IMR-90 (cell line): ENCODE results near the gene ABCA10. TPM values are rescaled to one million over a fixed set of nuclear protein-coding genes. Genes with fewer than 3 reads are reported as not detected.

ENCODE experiments used
- ATAC-seq: fragments of 200-7000 bp; cut with Tn5 transposase; 2 replicates; pipeline ENCODE4 v1.9.1; 2020; ENCODE audit warnings: low read depth, mild to moderate bottlenecking, moderate library complexity
- BruUV-seq: library from RNA; stranded (reverse); fragments of 400-500 nt; replicated peaks from 2 replicates; lab custom pipeline; 2021; lab: Mats Ljungman, UMichigan
- CTCF ChIA-PET: fragments of 300-600 bp; formaldehyde crosslinking; extraction: SDS; loops from one replicate; lab custom pipeline; 2021; ENCODE audit warnings: antibody characterized with exemption; lab: Yijun Ruan, JAX
- POLR2A ChIA-PET: fragments of 300-600 bp; sonication (Branson Sonifier 250); formaldehyde crosslinking; loops from one replicate; lab custom pipeline; 2022; ENCODE audit warnings: antibody characterized with exemption; ENCODE audit not compliant: unreplicated experiment; lab: Charles Lee
- DNase-seq: peaks from one replicate; pipeline ENCODE4 v3.0.0; 2013
- H2AFZ ChIP-seq: replicated peaks from 2 replicates; pipeline ENCODE3; 2013; ENCODE audit warnings: low read length, mild to moderate bottlenecking; ENCODE audit not compliant: poor library complexity
- H2AK5ac ChIP-seq: 2 replicates; pipeline ENCODE4 v1.6.1; 2013; ENCODE audit warnings: low read depth, low read length, inconsistent platforms
- H2AK9ac ChIP-seq: replicated peaks from 2 replicates; pipeline ENCODE3; 2013; ENCODE audit warnings: mild to moderate bottlenecking, low read depth, low read length, moderate library complexity; ENCODE audit not compliant: poor library complexity
- H2BK120ac ChIP-seq: 2 replicates; pipeline ENCODE4 v1.6.1; 2013; ENCODE audit warnings: low read depth, low read length, inconsistent platforms
- H2BK15ac ChIP-seq: 3 replicates; pipeline ENCODE4 v1.6.1; 2013; ENCODE audit warnings: low read depth, low read length, inconsistent platforms
- H2BK20ac ChIP-seq: 2 replicates; pipeline ENCODE4 v1.6.1; 2013; ENCODE audit warnings: low read depth, mild to moderate bottlenecking, inconsistent platforms, low read length, moderate library complexity
- H2BK5ac ChIP-seq: 2 replicates; pipeline ENCODE4 v1.6.1; 2013; ENCODE audit warnings: mild to moderate bottlenecking, low read depth, low read length, inconsistent platforms; ENCODE audit not compliant: poor library complexity, severe bottlenecking
- H3K14ac ChIP-seq: replicated peaks from 2 replicates; pipeline ENCODE4 v1.6.1; 2013; ENCODE audit warnings: low read depth, low read length, inconsistent platforms
- H3K18ac ChIP-seq: 2 replicates; pipeline ENCODE4 v1.6.1; 2013; ENCODE audit warnings: low read depth, low read length, control low read depth
- H3K23ac ChIP-seq: 2 replicates; pipeline ENCODE4 v1.6.1; 2013; ENCODE audit warnings: low read depth, low read length, inconsistent platforms
- H3K27ac ChIP-seq: 2 replicates; pipeline ENCODE4 v1.5.1; 2013; ENCODE audit warnings: mild to moderate bottlenecking, control low read depth, low read length; ENCODE audit not compliant: insufficient read depth
- H3K27me3 ChIP-seq: 2 replicates; pipeline ENCODE4 v1.6.1; 2013; ENCODE audit warnings: low read length; ENCODE audit not compliant: control insufficient read depth, insufficient read depth
- H3K36me3 ChIP-seq: 2 replicates; pipeline ENCODE4 v1.6.1; 2013; ENCODE audit warnings: low read length, mixed read lengths; ENCODE audit not compliant: control insufficient read depth, insufficient read depth
- H3K4ac ChIP-seq: 2 replicates; pipeline ENCODE4 v1.6.1; 2013; ENCODE audit warnings: low read depth, low read length, inconsistent platforms
- H3K4me1 ChIP-seq: 2 replicates; pipeline ENCODE4 v1.6.1; 2013; ENCODE audit warnings: low read length, mixed read lengths; ENCODE audit not compliant: control insufficient read depth, insufficient read depth
- H3K4me2 ChIP-seq: 2 replicates; pipeline ENCODE4 v1.6.1; 2013; ENCODE audit warnings: low read depth, mild to moderate bottlenecking, control low read depth, low read length, moderate library complexity
- H3K4me3 ChIP-seq: 2 replicates; pipeline ENCODE4 v1.5.1; 2013; ENCODE audit warnings: low read depth, mild to moderate bottlenecking, control low read depth, low read length, moderate library complexity; ENCODE audit not compliant: insufficient read depth
- H3K56ac ChIP-seq: 2 replicates; pipeline ENCODE4 v1.6.1; 2013; ENCODE audit warnings: low read length, inconsistent platforms; ENCODE audit not compliant: insufficient read depth; ENCODE audit errors: extremely low read depth
- H3K79me1 ChIP-seq, 2 experiments: 2 replicates each; pipeline ENCODE4 v1.6.1; 2013; ENCODE audit warnings: low read length in 2 of 2, inconsistent platforms in 1 of 2, low read depth in 1 of 2
- H3K9ac ChIP-seq: 2 replicates; pipeline ENCODE4 v1.6.1; 2013; ENCODE audit warnings: low read depth, low read length, control low read depth
- H3K9me1 ChIP-seq: 2 replicates; pipeline ENCODE4 v1.6.1; 2013; ENCODE audit warnings: low read length, inconsistent platforms; ENCODE audit not compliant: insufficient read depth
- H3K9me3 ChIP-seq: 2 replicates; pipeline ENCODE4 v1.6.1; 2013; ENCODE audit warnings: low read length; ENCODE audit not compliant: control insufficient read depth, insufficient read depth
- H4K20me1 ChIP-seq: 2 replicates; pipeline ENCODE4 v1.6.1; 2013; ENCODE audit warnings: low read length, inconsistent platforms; ENCODE audit not compliant: insufficient read depth
- H4K5ac ChIP-seq: 2 replicates; pipeline ENCODE4 v1.6.1; 2013; ENCODE audit warnings: mild to moderate bottlenecking, low read depth, low read length, control low read depth
- H4K8ac ChIP-seq, 2 experiments: 2 replicates each; pipeline ENCODE4 v1.6.1; 2013; ENCODE audit warnings: low read depth in 2 of 2, low read length in 2 of 2, control low read depth in 1 of 2, inconsistent platforms in 1 of 2
- H4K91ac ChIP-seq: 2 replicates; pipeline ENCODE4 v1.6.1; 2013; ENCODE audit warnings: low read depth, low read length, inconsistent platforms; ENCODE audit not compliant: insufficient read depth
- BHLHE40 ChIP-seq: fragments of 150-350 bp; IDR thresholded peaks from 2 replicates; pipeline ENCODE4 v1.6.1; 2016; ENCODE audit warnings: mild to moderate bottlenecking, low read depth, low read length
- CEBPB ChIP-seq: IDR thresholded peaks from 2 replicates; pipeline ENCODE4 v1.6.1; 2012; ENCODE audit warnings: low read depth, low read length, improper control_type of control experiment
- CHD1 ChIP-seq: IDR thresholded peaks from 2 replicates; pipeline ENCODE4 v1.6.1; 2012; ENCODE audit warnings: low read depth, low read length, improper control_type of control experiment
- CTCF ChIP-seq: conservative IDR thresholded peaks from 2 replicates; pipeline ENCODE4 v1.5.1; 2012; ENCODE audit warnings: mild to moderate bottlenecking, low read depth, low read length, improper control_type of control experiment
- ELK1 ChIP-seq: fragments of 150-350 bp; IDR thresholded peaks from 2 replicates; pipeline ENCODE4 v1.6.1; 2016; ENCODE audit warnings: low read depth, mild to moderate bottlenecking, low read length, moderate library complexity, borderline replicate concordance
- FOS ChIP-seq: fragments of 150-350 bp; IDR thresholded peaks from 2 replicates; pipeline ENCODE4 v1.6.1; 2016; ENCODE audit warnings: low read depth, low read length
- MAFK ChIP-seq: IDR thresholded peaks from 2 replicates; pipeline ENCODE4 v1.6.1; 2012; ENCODE audit warnings: low read depth, low read length, improper control_type of control experiment
- MAZ ChIP-seq: IDR thresholded peaks from 2 replicates; pipeline ENCODE4 v1.6.1; 2012; ENCODE audit warnings: low read depth, mild to moderate bottlenecking, low read length, improper control_type of control experiment, moderate library complexity, borderline replicate concordance
- MXI1 ChIP-seq: IDR thresholded peaks from 2 replicates; pipeline ENCODE4 v1.6.1; 2012; ENCODE audit warnings: low read depth, mild to moderate bottlenecking, low read length, moderate library complexity, borderline replicate concordance
- NFE2L2 ChIP-seq: fragments of 150-350 bp; IDR thresholded peaks from 2 replicates; pipeline ENCODE4 v1.6.1; 2016; ENCODE audit warnings: low read depth, mild to moderate bottlenecking, low read length
- POLR2A ChIP-seq: IDR thresholded peaks from 2 replicates; pipeline ENCODE4 v1.6.1; 2012; ENCODE audit warnings: mild to moderate bottlenecking, low read depth, low read length
- RAD21 ChIP-seq: IDR thresholded peaks from 2 replicates; pipeline ENCODE4 v1.6.1; 2012; ENCODE audit warnings: low read length, improper control_type of control experiment
- RCOR1 ChIP-seq: IDR thresholded peaks from 2 replicates; pipeline ENCODE4 v1.6.1; 2012; ENCODE audit warnings: mild to moderate bottlenecking, low read length, improper control_type of control experiment; ENCODE audit not compliant: insufficient replicate concordance
- RFX5 ChIP-seq: IDR thresholded peaks from 2 replicates; pipeline ENCODE4 v1.8.0; 2012; ENCODE audit warnings: low read depth, mild to moderate bottlenecking, low read length, moderate library complexity
- SMC3 ChIP-seq: fragments of 150-350 bp; IDR thresholded peaks from 2 replicates; pipeline ENCODE4 v1.6.1; 2016; ENCODE audit warnings: low read depth, mild to moderate bottlenecking, antibody characterized with exemption, low read length, moderate library complexity
- USF2 ChIP-seq: fragments of 150-350 bp; IDR thresholded peaks from 2 replicates; pipeline ENCODE4 v1.6.1; 2017; ENCODE audit warnings: mild to moderate bottlenecking, antibody characterized with exemption, low read length, low read depth
- dilution Hi-C: fragments of 300-500 bp; cut with HindIII; formaldehyde crosslinking; loops from one replicate; pipeline ENCODE4 v1.14.3; 2018; ENCODE audit warnings: low sequenced_read_pairs; ENCODE audit not compliant: unreplicated experiment
- in situ Hi-C: fragments of 300-500 bp; cut with MboI; formaldehyde crosslinking; loops from 3 replicates; pipeline ENCODE4 v1.14.3; 2019; ENCODE audit warnings: low sequenced_read_pairs, inconsistent platforms, mixed read lengths
- intact Hi-C: fragments of 100-400 bp; cut with micrococcal nuclease; formaldehyde crosslinking; loops from 2 replicates; pipeline ENCODE4 v1.10.0; 2022
- polyA plus RNA-seq, 3 experiments: library from polyadenylated mRNA; depleted of rRNA; stranded (reverse); fragments of >200 nt; gene quantifications; 2 replicates each; pipeline ENCODE4 v1.2.3, GENCODE V29; 2012; ENCODE audit warnings: low replicate concordance in 1 of 3
- total RNA-seq: library from RNA; depleted of rRNA; stranded (reverse); fragments of >200 nt; gene quantifications from 2 replicates; pipeline ENCODE4 v1.2.3, GENCODE V29; 2012

Gene ABCA10
- total and polyA plus RNA-seq, 2 of the 4 experiments (the other 2 are of a cell fraction) = under 0.01 to 0.03 TPM

- intact Hi-C loops = loop anchor here (5.0 kb wide), 2 partner anchors 50 to 65 kb away; no protein-coding TSS in a partner anchor
- in situ Hi-C loops = no loop called here
- DNase-seq = no peak
- no peak overlapping the region for H4K5ac ChIP-seq
- H2BK120ac ChIP-seq = no peak overlapping the region
- no peak overlapping the region for H2AK9ac ChIP-seq
- H3K27me3 ChIP-seq = no peaks in the 10 kb centered on the region
- CTCF ChIA-PET = no interaction called here
- dilution Hi-C loops = no loop called here
- H4K91ac ChIP-seq = no peak overlapping the region
- no peak overlapping the region for H3K4ac ChIP-seq
- H2BK20ac ChIP-seq = no peak overlapping the region
- H3K23ac ChIP-seq = no peak overlapping the region
- no peak overlapping the region for H4K8ac ChIP-seq
- no peak for ATAC-seq
- no peaks in the 10 kb centered on the region for H3K79me1 ChIP-seq
- TF ChIP-seq BHLHE40 (no peak), FOS (no peak), RFX5 (no peak), RCOR1 (no peak), MXI1 (no peak), SMC3 (no peak), MAFK (no peak), NFE2L2 (no peak), RAD21 (no peak), CEBPB (no peak), USF2 (no peak), CHD1 (no peak), ELK1 (no peak), POLR2A (no peak), MAZ (no peak), CTCF (no peak)
- H2AK5ac ChIP-seq = no peak overlapping the region
- H3K14ac ChIP-seq = no peak overlapping the region
- no peak overlapping the region for H3K4me2 ChIP-seq
- no peak overlapping the region for H3K27ac ChIP-seq
- POLR2A ChIA-PET = no interaction called here
- H3K4me3 ChIP-seq = no peak overlapping the region
- no peak overlapping the region for H2AFZ ChIP-seq
- no peaks in the 10 kb centered on the region for H3K36me3 ChIP-seq
- H3K18ac ChIP-seq = no peak overlapping the region
- no peak overlapping the region for H2BK5ac ChIP-seq
- no peak overlapping the region for H3K9ac ChIP-seq
- no peak overlapping the region for H2BK15ac ChIP-seq
- no peaks in the 10 kb centered on the region for H4K20me1 ChIP-seq
- no peak overlapping the region for H3K56ac ChIP-seq
- no peaks in the 10 kb centered on the region for H3K9me1 ChIP-seq
- no peaks in the 10 kb centered on the region for H3K9me3 ChIP-seq
- no TSS peak for BruUV-seq
- no peaks in the 10 kb centered on the region for H3K4me1 ChIP-seq
Measured at GRCh38 chr17:69222707-69223258, 5.8 kb downstream of the ABCA10 start.
